RWPE1 (cell line): ENCODE results near the gene LTBP4.

Experiments used
- CTCF ChIA-PET: fragments of 350-600 bp; sonication (Branson Sonifier 250); formaldehyde crosslinking; extraction: SDS; loops from one replicate; lab custom pipeline; 2021; lab: Yijun Ruan, JAX
- POLR2A ChIA-PET: fragments of 400-600 bp; formaldehyde crosslinking; extraction: SDS; loops from one replicate; lab custom pipeline; 2020; ENCODE audit warnings: antibody characterized with exemption; ENCODE audit not compliant: low non-redundant PET; lab: Yijun Ruan, JAX
- DNase-seq: peaks from one replicate; pipeline ENCODE4 v3.0.0; 2012; ENCODE audit warnings: low spot score
- H3K27ac ChIP-seq: fragments of 450-650 bp; 2 replicates; pipeline ENCODE4 v1.5.1; 2017
- TF ChIP-seq, protein P1 (sequence below): fragments of 450-650 bp; conservative IDR thresholded peaks from 2 replicates; pipeline ENCODE4 v1.5.1; 2017; ENCODE audit warnings: low read depth, mild to moderate bottlenecking

Gene LTBP4

DNA sequence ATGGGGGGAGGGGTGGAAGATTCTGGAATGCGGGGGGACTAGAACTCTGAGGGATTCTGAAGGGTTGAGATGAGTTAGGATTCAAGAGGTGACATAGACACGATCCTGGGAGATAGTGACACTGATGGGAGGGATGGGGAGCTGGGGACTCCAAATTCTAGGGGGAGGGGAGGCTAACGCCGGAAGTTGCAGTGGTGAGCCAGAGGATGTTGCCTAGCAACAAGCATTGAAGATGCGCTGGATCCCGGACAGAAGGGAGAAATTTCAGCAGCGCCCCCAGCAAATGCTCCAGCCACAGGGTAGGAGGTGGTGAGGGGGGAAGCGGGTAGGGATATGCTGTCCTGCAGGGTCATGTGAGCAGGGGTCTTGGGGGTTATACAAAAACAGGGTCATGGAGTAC is 6.9 kb upstream of the LTBP4 start:
- POLR2A ChIA-PET = interaction anchor here (0.6 kb wide), 1 partner anchor 416 kb away, joined by 6 read pairs; no protein-coding TSS in a partner anchor
- CTCF ChIA-PET = interaction anchor here (0.6 to 0.7 kb wide), 3 partner anchors 130 to 292 kb away, joined by 3 to 5 read pairs (median 4); no protein-coding TSS in a partner anchor
- TF ChIP-seq, protein P1, sequence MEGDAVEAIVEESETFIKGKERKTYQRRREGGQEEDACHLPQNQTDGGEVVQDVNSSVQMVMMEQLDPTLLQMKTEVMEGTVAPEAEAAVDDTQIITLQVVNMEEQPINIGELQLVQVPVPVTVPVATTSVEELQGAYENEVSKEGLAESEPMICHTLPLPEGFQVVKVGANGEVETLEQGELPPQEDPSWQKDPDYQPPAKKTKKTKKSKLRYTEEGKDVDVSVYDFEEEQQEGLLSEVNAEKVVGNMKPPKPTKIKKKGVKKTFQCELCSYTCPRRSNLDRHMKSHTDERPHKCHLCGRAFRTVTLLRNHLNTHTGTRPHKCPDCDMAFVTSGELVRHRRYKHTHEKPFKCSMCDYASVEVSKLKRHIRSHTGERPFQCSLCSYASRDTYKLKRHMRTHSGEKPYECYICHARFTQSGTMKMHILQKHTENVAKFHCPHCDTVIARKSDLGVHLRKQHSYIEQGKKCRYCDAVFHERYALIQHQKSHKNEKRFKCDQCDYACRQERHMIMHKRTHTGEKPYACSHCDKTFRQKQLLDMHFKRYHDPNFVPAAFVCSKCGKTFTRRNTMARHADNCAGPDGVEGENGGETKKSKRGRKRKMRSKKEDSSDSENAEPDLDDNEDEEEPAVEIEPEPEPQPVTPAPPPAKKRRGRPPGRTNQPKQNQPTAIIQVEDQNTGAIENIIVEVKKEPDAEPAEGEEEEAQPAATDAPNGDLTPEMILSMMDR = no peak
- no peak for DNase-seq
- peak overlapping the region; percentile 44 for H3K27ac ChIP-seq

DNA sequence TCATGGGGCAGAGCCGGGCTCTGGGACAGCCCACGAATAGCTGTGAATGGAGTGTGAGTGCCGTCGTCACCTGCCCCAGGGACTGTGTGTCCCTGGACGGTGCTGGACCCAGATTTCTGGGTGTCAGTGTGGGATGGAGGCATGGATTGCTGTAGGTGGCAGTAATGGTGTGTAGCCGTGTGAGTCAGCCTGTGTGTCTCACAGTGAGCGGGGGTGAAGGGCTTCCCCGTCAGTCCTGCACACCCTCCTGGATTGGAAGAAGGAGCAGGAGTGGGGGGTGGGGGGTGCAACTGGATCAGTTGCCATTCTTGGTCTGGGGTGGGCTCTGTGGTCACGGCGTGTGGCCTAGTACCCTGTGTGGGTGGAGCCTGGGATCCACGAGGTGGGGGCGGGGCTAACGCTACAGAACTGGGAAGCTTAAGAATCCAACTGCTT is 6.5 kb upstream of the LTBP4 start:
- TF ChIP-seq, protein P1 = no peak
- ChIA-PET POLR2A (no interaction called here), CTCF (interaction anchor here (0.7 to 1.0 kb wide), 4 partner anchors 28 to 1036 kb away, joined by 3 to 4 read pairs (median 4); no protein-coding TSS in a partner anchor)
- peak overlapping the region; percentile 44 for H3K27ac ChIP-seq
- no peak for DNase-seq

DNA sequence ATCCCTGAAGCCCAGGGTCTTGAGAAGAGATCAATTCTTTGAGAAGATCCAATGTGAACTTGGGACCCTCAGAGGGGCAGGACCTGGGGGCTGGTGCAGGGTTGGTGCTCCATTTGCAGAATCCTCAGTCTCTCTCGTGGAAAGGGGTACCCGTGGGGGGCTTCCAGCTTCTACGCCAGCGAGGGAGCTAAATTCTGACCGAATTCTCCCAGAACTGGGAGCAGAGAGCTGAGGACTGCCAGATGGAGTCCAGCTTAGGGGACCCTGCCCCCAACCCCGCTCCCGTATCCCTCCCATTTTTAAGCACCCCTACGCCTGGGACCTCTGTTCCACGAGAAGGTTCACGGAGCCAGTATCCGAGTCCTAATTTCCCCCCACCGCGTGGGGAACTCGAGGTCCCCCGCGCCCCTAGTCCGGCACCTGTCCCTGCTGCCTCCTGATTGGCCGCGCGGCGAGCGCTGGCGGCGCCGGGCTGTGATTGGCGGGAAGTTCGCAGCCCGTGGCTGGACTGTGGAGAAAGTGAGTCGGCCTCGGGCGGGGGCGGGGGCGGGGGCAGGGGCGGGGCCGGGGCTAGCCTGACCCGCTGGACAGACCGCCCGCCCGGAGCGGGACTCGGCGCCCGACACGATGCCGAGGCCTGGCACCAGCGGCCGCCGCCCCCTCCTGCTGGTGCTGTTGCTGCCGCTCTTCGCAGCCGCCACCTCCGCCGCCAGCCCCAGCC is 4.4 kb upstream of the LTBP4 start:
- ChIA-PET POLR2A (no interaction called here), CTCF (interaction anchor here (0.7 kb wide), 1 partner anchor 10 kb away, joined by 3 read pairs; no protein-coding TSS in a partner anchor)
- TF ChIP-seq, protein P1 = no peak
- no peak for DNase-seq
- H3K27ac ChIP-seq = peak overlapping the region; percentile 99

DNA sequence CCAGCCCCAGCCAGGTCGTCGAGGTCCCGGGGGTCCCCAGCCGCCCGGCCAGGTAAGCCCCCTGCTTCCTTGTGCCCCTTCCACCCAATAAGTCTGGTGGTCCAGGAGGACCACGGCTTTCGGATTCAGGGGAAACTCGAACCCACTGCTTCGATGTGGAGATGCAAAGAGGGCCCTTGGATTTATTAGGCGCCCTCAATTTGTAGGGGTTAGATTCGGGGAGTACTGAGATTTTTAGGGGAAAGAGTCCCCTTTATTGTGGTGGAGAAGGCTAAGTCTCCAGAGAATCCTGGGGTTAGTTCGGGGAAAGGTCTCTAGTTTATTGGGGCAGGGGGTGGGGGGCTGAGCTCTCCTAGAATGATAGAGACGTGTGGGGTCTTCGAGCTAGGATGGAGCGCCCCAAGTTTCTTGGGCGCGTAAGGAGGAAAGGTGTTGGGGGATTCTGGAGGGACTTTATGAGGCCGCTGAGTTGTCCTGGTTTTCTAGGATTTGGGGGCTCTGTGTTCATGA is 3.8 kb upstream of the LTBP4 start:
- DNase-seq = no peak
- POLR2A ChIA-PET = no interaction called here
- peak overlapping the region; percentile 99 for H3K27ac ChIP-seq
- CTCF ChIA-PET = interaction anchor here (0.7 to 1.7 kb wide), 2 partner anchors 9 to 74 kb away, joined by 3 to 7 read pairs; no protein-coding TSS in a partner anchor
- TF ChIP-seq, protein P1 = no peak

DNA sequence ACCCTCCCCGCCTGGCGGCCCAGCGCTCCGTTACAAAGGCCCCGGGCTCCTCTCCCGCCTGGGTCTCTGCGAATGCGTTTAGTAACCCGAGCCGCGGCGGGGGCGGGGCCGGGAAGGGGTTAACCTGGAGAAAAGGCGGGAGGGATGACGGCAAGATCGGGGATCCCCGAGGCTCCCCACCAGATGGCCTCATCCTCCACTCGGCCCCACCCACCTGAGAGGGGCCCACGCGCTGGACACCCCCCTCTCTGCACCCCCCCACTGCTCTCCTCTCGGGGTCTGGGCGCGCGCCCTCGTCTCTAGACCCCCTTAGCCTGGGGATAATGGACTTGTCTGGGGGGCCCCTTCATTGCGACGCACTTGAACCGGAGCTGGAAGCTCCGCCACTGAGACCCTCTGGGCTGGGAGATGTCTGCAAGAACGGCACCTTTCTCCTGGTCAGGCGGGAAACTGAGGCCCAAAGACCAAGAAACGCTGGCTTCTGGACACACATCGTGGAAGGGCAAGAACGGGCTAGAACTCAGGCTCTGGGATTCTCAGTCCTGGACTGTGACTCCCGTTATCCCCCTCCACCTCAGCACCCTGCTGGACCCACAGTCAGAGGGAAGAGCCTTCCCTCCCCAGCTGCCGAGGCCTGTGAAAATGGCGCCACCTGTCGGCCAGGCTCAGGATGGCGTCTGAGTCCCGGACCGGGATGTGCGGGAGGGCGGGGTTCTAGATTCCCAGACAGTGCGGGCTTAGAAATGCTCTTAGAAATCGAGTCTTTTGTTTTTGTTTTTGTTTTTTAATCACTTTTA is 2.9 kb upstream of the LTBP4 start:
- ChIA-PET CTCF (interaction anchor here (0.6 to 1.7 kb wide), 10 partner anchors 27 to 336 kb away, joined by 3 to 12 read pairs (median 6); no protein-coding TSS in a partner anchor), POLR2A (no interaction called here)
- peak overlapping the region; percentile 99 for H3K27ac ChIP-seq
- TF ChIP-seq, protein P1 = peak; percentile 95
- DNase-seq = peak; percentile 80

DNA sequence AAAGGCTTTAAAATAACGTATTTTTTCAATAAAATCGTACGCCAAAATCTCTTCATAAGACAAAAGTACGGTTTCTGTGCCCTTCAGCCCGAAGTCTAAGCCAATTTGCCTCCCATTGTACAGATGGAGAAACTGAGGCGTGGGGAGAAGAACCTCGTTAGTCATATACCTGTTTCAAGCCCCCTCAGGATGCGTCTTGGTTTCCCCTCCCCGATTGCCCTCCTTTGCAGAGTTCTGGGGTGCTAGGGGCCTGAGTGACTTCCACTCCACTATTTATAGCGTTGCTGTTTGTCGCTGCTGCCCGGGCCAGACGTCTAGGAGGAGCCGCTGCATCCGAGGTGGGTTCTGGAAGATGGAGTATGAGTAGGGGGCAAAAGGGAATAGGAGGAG is 2.3 kb upstream of the LTBP4 start:
- CTCF ChIA-PET = interaction anchor here (0.6 to 1.7 kb wide), 11 partner anchors 36 to 337 kb away, joined by 3 to 12 read pairs (median 5); no protein-coding TSS in a partner anchor
- H3K27ac ChIP-seq = peak overlapping the region; percentile 99
- POLR2A ChIA-PET = no interaction called here

More for the DNA sequence above, 2.3 kb upstream of the LTBP4 start:
- TF ChIP-seq, protein P1 = peak; percentile 46
- no peak for DNase-seq
